ENCODE results near the gene ADCY3. TPM values are rescaled to one million over a fixed set of nuclear protein-coding genes. Genes with fewer than 3 reads are reported as not detected.

ADCY3 gene
- total and polyA plus RNA-seq, 2 of the 4 experiments (the other 2 are of a cell fraction): 17.4 to 46.1 TPM

- Histone ChIP-seq H2AFZ (replicated peaks; ENCODE audit: low read length, poor library complexity) (no peak overlapping the region), H3K4me1 (ENCODE audit: control insufficient read depth, insufficient read depth, low read length) (peaks cover 19% of the 10 kb centered on the region), H3K9me3 (ENCODE audit: control insufficient read depth, insufficient read depth, low read length) (no peaks in the 10 kb centered on the region), H4K5ac (ENCODE audit: low read depth, low read length) (no peak overlapping the region), H3K79me1 (ENCODE audit: low read depth in 1 of 2, low read length in 2 of 2) (peaks cover 8 to 48% of the 10 kb centered on the region in 2 experiments), H3K56ac (ENCODE audit: extremely low read depth, insufficient read depth, low read length) (no peak overlapping the region), H3K18ac (ENCODE audit: low read depth, low read length) (no peak overlapping the region), H3K9me1 (ENCODE audit: insufficient read depth, low read length) (peaks cover 17% of the 10 kb centered on the region; the same call in 1 of the 2 replicates), H2BK20ac (ENCODE audit: low read depth, low read length) (no peak overlapping the region), H3K23ac (ENCODE audit: low read depth, low read length) (no peak overlapping the region), H3K4me3 (ENCODE audit: insufficient read depth, low read depth, low read length) (no peak overlapping the region), H2BK15ac (ENCODE audit: low read depth, low read length) (no peak overlapping the region), H2AK9ac (replicated peaks; ENCODE audit: low read depth, low read length, poor library complexity) (no peak overlapping the region), H4K8ac (ENCODE audit: low read depth in 2 of 2, low read length in 2 of 2) (no peak overlapping the region), H2BK5ac (ENCODE audit: low read depth, low read length, poor library complexity, severe bottlenecking) (no peak overlapping the region), H3K36me3 (ENCODE audit: control insufficient read depth, insufficient read depth, low read length) (peaks cover 2% of the 10 kb centered on the region), H3K4ac (ENCODE audit: low read depth, low read length) (no peak overlapping the region), H3K27me3 (ENCODE audit: control insufficient read depth, insufficient read depth, low read length) (no peaks in the 10 kb centered on the region), H3K14ac (replicated peaks; ENCODE audit: low read depth, low read length) (no peak overlapping the region), H2BK120ac (ENCODE audit: low read depth, low read length) (no peak overlapping the region), H3K27ac (ENCODE audit: insufficient read depth, low read length) (no peak overlapping the region), H4K91ac (ENCODE audit: insufficient read depth, low read depth, low read length) (no peak overlapping the region), H3K4me2 (ENCODE audit: low read depth, low read length) (no peak overlapping the region), H2AK5ac (ENCODE audit: low read depth, low read length) (no peak overlapping the region), H4K20me1 (ENCODE audit: insufficient read depth, low read length) (peaks cover 6% of the 10 kb centered on the region; the same call in 1 of the 2 replicates), H3K9ac (ENCODE audit: low read depth, low read length) (no peak overlapping the region)
- whole genome bisulfite sequencing, 2 experiments (ENCODE audit: extremely low coverage in 2 of 2, insufficient read length in 1 of 2): 72% methylated on average over 3 of the region's 9 CpGs; no CpG with 5 or more reads in 1 of the 2 experiments
- BruUV-seq (replicated peaks): no TSS peak
- no peak for ATAC-seq (ENCODE audit: low read depth)
- in situ Hi-C loops (cut with MboI; ENCODE audit: low sequenced_read_pairs) (no loop called here), intact Hi-C loops (cut with micrococcal nuclease) (no loop called here), dilution Hi-C loops (cut with HindIII; ENCODE audit: low sequenced_read_pairs, unreplicated experiment) (no loop called here)
- POLR2A ChIA-PET (ENCODE audit: unreplicated experiment): no interaction called here
- no peak for DNase-seq
- no peak for TF ChIP-seq RAD21 (IDR thresholded peaks at IDR 0.05; ENCODE audit: low read length)
- no peak for TF ChIP-seq POLR2A (IDR thresholded peaks at IDR 0.05; ENCODE audit: low read depth, low read length)
- no peak for TF ChIP-seq NFE2L2 (IDR thresholded peaks at IDR 0.05; ENCODE audit: low read depth, low read length)
- TF ChIP-seq FOS (IDR thresholded peaks at IDR 0.05; ENCODE audit: low read depth, low read length): no peak
- TF ChIP-seq RFX5 (IDR thresholded peaks at IDR 0.05; ENCODE audit: low read depth, low read length): no peak
- no peak for TF ChIP-seq MAFK (IDR thresholded peaks at IDR 0.05; ENCODE audit: low read depth, low read length)
- no peak for TF ChIP-seq CTCF (conservative IDR thresholded peaks at IDR 0.05; ENCODE audit: low read depth, low read length)
- TF ChIP-seq RCOR1 (IDR thresholded peaks at IDR 0.05; ENCODE audit: insufficient replicate concordance, low read length): no peak
- TF ChIP-seq BHLHE40 (IDR thresholded peaks at IDR 0.05; ENCODE audit: low read depth, low read length): no peak
- CTCF ChIA-PET: no interaction called here
Observed at GRCh38 chr2:24881623-24882022, 38.4 kb downstream of the ADCY3 start.

Data from IMR-90 (cell line).